Activated CD8-positive, alpha-beta memory T cell treated with anti-CD3 and anti-CD28 coated beads, Interleukin-2, amount 50 U/mL, for 24 hours (primary cell): ENCODE data around the gene FAM131A.

Source experiments
- DNase-seq: peaks from one replicate; pipeline ENCODE4 v3.0.0-alpha.2; 2020; ENCODE audit errors: extremely low read depth

Gene FAM131A

DNA sequence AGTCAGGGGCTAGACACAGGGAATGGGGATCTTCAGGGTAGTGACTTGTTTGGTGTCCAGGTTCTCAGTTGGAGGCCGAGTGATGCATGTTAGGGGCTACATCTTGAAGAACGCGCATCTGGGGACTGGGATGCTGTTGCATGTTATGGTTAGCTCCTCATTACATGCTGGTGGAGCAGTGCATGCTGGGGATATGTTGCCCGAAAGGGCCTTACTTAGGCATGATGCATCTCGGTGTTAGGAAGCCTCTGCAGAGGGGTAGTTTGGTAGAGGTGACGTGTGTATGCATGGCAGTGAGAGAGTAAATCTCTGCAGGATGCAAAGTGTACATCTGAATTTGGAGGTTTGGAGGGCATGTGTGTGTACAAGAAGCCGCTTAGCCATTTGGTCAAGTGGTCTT, 20.6 kb upstream of the FAM131A start:
- DNase-seq, result no peak

- DNase-seq, result no peak
Measured at GRCh38 chr3:184317201-184317600, 20.2 kb upstream of the FAM131A start.

- no peak for DNase-seq
Measured at GRCh38 chr3:184320104-184320445, 17.3 kb upstream of the FAM131A start.

DNA sequence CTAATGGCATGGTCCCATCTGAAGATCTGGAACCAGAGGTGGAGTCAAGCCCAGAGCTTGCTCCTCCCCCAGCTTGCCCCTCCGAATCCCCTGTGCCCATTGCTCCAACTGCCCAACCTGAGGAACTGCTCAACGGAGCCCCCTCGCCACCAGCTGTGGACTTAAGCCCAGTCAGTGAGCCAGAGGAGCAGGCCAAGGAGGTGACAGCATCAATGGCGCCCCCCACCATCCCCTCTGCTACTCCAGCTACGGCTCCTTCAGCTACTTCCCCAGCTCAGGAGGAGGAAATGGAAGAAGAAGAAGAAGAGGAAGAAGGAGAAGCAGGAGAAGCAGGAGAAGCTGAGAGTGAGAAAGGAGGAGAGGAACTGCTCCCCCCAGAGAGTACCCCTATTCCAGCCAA, 15.7 kb upstream of the FAM131A start:
- DNase-seq, result no peak

DNA sequence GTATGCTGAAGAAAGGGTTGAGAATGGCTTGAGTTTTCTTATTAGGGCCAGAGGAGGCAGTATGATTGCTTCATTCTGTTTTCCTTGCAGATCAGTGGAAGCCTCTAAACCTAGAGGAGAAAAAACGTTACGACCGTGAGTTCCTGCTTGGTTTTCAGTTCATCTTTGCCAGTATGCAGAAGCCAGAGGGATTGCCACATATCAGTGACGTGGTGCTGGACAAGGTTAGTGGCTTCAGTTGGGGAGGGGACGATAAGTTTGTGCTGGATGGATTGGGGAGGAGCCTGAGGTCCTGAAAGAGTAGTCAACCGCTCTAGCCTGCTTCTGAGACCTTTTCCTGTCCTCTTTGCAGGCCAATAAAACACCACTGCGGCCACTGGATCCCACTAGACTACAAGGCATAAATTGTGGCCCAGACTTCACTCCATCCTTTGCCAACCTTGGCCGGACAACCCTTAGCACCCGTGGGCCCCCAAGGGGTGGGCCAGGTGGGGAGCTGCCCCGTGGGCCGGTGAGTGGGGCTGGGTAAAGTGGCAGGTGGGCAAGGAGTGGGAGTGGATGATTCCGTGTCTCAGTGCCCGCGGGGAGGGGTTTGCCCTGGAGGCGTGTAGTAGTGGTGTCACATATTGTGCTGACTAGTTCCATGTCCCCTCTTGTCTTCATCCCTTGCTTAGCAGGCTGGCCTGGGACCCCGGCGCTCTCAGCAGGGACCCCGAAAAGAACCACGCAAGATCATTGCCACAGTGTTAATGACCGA, 14.5 kb upstream of the FAM131A start:
- no peak for DNase-seq

DNA sequence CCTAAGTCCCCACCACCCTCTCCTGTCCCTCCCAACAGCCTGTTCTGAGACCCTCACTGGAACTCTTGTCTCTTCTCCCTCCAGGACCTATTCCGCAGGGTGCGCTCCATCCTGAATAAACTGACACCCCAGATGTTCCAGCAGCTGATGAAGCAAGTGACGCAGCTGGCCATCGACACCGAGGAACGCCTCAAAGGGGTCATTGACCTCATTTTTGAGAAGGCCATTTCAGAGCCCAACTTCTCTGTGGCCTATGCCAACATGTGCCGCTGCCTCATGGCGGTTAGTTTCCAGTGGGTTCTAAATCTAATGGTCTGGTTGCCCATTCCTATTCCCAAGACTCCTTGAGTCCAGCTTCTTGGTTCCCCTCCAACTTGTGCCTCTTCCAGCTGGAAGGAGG, 13.7 kb upstream of the FAM131A start:
- DNase-seq, result no peak

DNA sequence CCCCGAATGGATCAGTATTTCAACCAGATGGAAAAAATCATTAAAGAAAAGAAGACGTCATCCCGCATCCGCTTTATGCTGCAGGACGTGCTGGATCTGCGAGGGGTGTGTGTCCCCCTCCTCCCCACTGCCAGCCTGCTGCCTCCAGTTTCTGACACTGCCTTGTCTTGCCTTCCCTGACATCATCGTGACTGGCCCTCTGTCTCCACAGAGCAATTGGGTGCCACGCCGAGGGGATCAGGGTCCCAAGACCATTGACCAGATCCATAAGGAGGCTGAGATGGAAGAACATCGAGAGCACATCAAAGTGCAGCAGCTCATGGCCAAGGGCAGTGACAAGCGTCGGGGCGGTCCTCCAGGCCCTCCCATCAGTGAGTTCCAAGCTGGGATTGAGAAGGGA, 12.1 kb upstream of the FAM131A start:
- DNase-seq, result no peak

- no peak for DNase-seq
Measured at GRCh38 chr3:184325715-184326369, 11.6 kb upstream of the FAM131A start.

DNA sequence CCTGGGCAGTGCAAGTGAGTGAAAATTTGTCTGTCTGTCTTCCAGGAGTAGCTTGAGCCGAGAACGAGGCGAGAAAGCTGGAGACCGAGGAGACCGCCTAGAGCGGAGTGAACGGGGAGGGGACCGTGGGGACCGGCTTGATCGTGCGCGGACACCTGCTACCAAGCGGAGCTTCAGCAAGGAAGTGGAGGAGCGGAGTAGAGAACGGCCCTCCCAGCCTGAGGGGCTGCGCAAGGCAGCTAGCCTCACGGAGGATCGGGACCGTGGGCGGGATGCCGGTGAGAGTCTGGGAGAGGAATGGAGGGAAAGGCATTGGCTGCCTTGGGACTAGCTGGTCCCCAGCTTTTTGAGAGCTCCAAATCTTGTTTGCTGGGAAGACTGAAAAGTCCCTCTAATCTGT, 10.2 kb upstream of the FAM131A start:
- DNase-seq, result no peak

DNA sequence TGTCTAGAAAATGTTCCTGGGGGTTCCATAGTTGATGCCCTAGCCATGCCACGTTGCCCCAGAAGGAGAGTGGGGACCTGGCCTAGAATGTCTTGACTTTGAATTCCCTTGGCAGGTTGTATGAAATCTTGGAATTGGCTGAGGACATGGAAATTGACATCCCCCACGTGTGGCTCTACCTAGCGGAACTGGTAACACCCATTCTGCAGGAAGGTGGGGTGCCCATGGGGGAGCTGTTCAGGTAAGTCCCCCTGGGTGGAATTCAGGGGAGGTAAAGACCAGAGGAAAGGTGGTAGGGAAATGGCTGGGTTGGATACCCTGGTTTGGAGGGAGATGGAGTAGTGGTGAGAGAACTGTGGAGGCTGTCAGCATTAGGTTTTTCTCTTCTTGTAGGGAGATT, 8.9 kb upstream of the FAM131A start:
- no peak for DNase-seq

DNA sequence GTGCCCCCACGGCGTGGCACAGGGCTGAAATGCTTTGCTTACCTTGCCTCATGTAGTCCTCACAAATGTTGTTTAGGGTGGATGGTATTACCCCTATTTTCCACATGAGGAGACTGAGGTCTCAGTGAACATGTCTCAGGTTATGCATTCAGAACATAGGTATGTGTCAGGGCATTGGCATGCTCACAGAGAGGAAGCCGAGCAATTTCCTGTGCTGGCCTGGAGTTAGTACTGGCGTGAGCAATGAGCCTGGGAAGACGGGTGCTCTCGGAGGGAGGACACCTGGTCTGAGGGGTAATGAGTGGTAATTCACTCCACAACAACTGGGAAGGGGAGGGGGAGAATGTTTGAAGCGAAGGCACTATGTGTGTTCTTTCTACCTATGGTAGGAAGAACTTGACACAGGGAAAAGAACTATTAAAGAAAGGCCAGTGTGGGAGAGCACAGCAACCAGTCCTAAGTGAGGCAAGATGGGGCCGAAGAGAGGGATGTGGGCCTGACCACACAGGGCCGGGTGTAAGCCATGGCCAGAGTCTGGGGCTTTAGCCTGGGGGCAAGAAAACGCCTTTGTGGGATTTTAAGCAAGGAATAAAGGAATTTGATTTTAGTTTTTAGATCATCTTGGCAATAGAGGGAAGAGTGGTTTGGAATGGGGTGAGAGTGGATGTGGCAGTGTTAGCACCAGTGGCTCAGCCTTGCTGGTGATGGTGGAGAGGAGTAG, 4.9 kb upstream of the FAM131A start:
- DNase-seq, result no peak

- DNase-seq, result no peak
Measured at GRCh38 chr3:184333190-184333589, 4.2 kb upstream of the FAM131A start.

GRCh38 chr3:184333700-184334099, 3.7 kb upstream of the FAM131A start:
- no peak for DNase-seq

- no peak for DNase-seq
Measured at GRCh38 chr3:184334470-184335158, 2.8 kb upstream of the FAM131A start.

DNA sequence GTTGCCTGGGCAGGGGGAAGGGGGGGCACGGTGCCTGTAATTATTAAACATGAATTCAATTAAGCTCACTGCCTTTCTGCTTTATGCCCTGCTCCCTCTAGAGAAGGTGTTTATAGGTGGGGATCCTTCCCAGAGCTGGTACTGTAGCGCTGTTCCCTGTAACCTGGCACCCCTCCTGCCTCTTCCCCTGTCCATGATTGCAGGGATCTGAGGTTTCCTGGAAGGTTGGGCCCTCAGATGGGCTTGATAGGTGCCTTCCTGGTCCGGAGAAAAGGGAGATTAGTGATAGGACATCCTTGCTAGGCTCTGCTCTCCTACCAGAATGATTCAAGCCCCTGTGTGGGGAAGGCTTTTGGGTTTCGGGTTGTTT, 2.1 kb upstream of the FAM131A start:
- DNase-seq, result no peak

DNA sequence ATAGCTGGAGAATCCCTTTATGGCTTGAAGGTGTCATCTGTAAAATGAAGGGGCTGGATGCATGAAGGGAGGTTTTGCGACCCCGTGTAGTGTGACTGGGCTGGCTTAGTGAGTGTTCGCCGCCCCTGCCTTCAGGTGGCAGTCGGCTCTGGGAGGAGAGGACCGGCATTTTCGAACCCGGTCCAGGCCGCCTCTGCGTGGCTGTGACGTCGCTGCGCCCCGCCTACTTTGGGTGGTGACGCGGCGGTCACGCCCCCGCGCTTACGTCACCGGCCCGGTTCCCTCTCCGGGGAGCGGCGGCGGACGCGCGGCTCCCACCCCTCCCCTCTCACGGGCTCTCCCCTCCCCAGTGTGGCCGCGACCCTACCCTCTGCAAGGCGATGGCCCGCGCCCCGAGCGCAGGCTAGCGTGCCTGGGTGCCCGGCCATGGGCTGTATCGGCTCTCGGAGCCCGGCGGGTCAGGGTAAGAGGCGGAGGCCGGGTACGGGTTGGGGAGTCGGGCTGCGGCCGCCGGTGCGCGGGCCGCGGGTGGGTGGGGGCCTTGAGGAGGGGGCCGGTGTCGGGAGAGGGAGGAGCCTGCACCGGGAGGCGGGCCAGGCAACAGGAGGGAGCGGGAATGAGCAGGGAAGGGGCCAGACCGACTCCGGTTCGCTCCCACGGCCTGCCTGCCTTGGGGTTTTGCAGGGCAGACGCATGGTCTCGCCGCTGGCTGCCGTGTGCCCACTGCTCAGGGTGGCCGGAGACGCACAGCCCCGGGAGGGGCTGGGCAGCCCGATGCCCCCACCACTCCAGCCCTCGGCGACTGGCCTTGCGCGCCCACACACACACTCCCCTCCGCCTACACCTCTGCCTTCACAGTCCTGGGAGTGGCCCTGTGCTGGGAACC, 1.5 kb upstream of the FAM131A start:
- peak; percentile 58 for DNase-seq

- DNase-seq, result no peak
Measured at GRCh38 chr3:184336547-184337398, 627 bp upstream of the FAM131A start.

GRCh38 chr3:184337981-184338380, 581 bp downstream of the FAM131A start:
- DNase-seq, result no peak

DNA sequence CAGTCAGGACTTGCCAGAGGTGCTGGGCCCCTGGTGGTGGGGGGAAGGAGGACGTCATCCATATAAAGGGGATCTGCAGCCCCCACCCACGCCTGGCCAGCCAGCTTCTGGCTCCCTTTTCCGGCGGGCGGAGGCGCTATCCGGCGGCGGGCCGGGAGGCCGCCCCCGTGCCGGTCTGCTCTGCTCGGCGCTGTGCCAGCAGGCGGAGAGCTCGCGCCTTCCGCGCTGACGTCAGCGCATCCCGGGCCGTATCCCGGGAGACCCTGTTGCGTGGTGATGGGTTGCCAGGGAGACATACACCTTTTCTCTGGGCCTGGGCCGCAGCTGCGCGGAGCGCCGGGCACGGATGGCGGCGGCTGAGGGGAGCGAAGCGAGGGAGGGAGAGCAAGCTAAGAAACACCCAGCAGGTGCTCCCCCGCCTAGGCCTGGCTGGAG, 1.1 kb downstream of the FAM131A start:
- no peak for DNase-seq

- no peak for DNase-seq
Measured at GRCh38 chr3:184339001-184339400, 1.6 kb downstream of the FAM131A start.
